Middle frontal gyrus (tissue), 1 donor: ENCODE measurements around the gene SMIM23.
"Not testable (repeated sequence)": the region's sequence is repeated elsewhere in the genome, so short reads cannot be mapped to it uniquely, and the experiment has no call there.

Experiments
- DNase-seq: peaks from one replicate; pipeline ENCODE4 v3.0.0-alpha.2; 2015; ENCODE audit warnings: low spot score; ENCODE audit errors: extremely low spot score

Gene SMIM23

GRCh38 chr5:171773106-171773505, 12.5 kb upstream of the SMIM23 start:
- DNase-seq, result no peak

GRCh38 chr5:171774418-171774817, 11.2 kb upstream of the SMIM23 start:
- no peak for DNase-seq

- DNase-seq, result no peak
These were observed 9.4 kb upstream of the SMIM23 start for GRCh38 chr5:171776213-171776612.

GRCh38 chr5:171776770-171777759, 8.6 kb upstream of the SMIM23 start:
- no peak for DNase-seq

- not testable (repeated sequence) for DNase-seq
These were observed 3.9 kb upstream of the SMIM23 start for GRCh38 chr5:171781744-171782143.

GRCh38 chr5:171782332-171782966, 3.2 kb upstream of the SMIM23 start:
- DNase-seq, result no peak

GRCh38 chr5:171783051-171783450, 2.6 kb upstream of the SMIM23 start:
- DNase-seq, result no peak

- DNase-seq, result no peak
These were observed 3.7 kb downstream of the SMIM23 start for GRCh38 chr5:171789353-171789752.

GRCh38 chr5:171790408-171790807, 4.8 kb downstream of the SMIM23 start:
- no peak for DNase-seq

- no peak for DNase-seq
These were observed 8.9 kb downstream of the SMIM23 start for GRCh38 chr5:171794470-171794960.

GRCh38 chr5:171795381-171795780, 9.8 kb downstream of the SMIM23 start:
- DNase-seq, result no peak

GRCh38 chr5:171796436-171796835, 10.8 kb downstream of the SMIM23 start:
- no peak for DNase-seq

- DNase-seq, result no peak
These were observed 11.9 kb downstream of the SMIM23 start for GRCh38 chr5:171797543-171797942.

GRCh38 chr5:171798418-171798817, 12.8 kb downstream of the SMIM23 start:
- no peak for DNase-seq

- no peak for DNase-seq
These were observed 16.2 kb downstream of the SMIM23 start for GRCh38 chr5:171801839-171802238.

GRCh38 chr5:171805746-171806145, 20.1 kb downstream of the SMIM23 start:
- DNase-seq, result no peak

GRCh38 chr5:171806976-171807747, 21.5 kb downstream of the SMIM23 start:
- DNase-seq, result no peak

- no peak for DNase-seq
These were observed 22.8 kb downstream of the SMIM23 start for GRCh38 chr5:171808453-171808852.

- no peak for DNase-seq
These were observed 23.3 kb downstream of the SMIM23 start for GRCh38 chr5:171808951-171809350.

GRCh38 chr5:171810227-171810626, 24.6 kb downstream of the SMIM23 start:
- no peak for DNase-seq

- DNase-seq, result no peak
These were observed 27.7 kb downstream of the SMIM23 start for GRCh38 chr5:171813270-171813669.
